ENCODE data around the gene LY6G6D.
A peak's percentile ranks its signal among the peaks of the same experiment; 100 is the strongest.

GRCh38 chr6:31681135-31681671 is 33.9 kb upstream of the LY6G6D start:
- TF ChIP-seq CTCF (IDR thresholded peaks at IDR 0.05) (peak in 3 of 4 experiments; percentile 22 to 51 (median 48)), POLR2A (IDR thresholded peaks at IDR 0.05) (peak; percentile 9), POLR2AphosphoS5 (IDR thresholded peaks at IDR 0.05) (no peak)

Data from prostate gland (tissue), 2 donors.